MM.1S (cell line): Measurements from ENCODE around the gene SHISAL2A.

Experiments used
- DNase-seq: peaks from one replicate; pipeline ENCODE4 v3.0.0-alpha.2; 2015
- H2AFZ ChIP-seq: fragments of 300-600 bp; sonication (generic); 2 replicates; pipeline ENCODE4 v1.6.0; 2016; ENCODE audit warnings: antibody characterized with exemption, low read length
- H3F3A ChIP-seq: fragments of 300-600 bp; sonication (generic); 2 replicates; pipeline ENCODE4 v1.6.1; 2016; ENCODE audit warnings: mild to moderate bottlenecking, antibody characterized with exemption, low read length, moderate library complexity, mixed read lengths; ENCODE audit not compliant: insufficient read depth
- H3K27ac ChIP-seq: fragments of 300-600 bp; sonication (generic); 2 replicates; pipeline ENCODE4 v1.5.1; 2016; ENCODE audit warnings: mild to moderate bottlenecking, low read length
- H3K27me3 ChIP-seq: fragments of 300-600 bp; sonication (generic); replicated peaks from 2 replicates; pipeline ENCODE4 v1.6.0; 2016; ENCODE audit warnings: low read length; ENCODE audit not compliant: insufficient read depth
- H3K36me3 ChIP-seq: fragments of 300-600 bp; sonication (generic); replicated peaks from 2 replicates; pipeline ENCODE4 v1.6.1; 2016; ENCODE audit warnings: mild to moderate bottlenecking, low read length, mixed read lengths; ENCODE audit not compliant: insufficient read depth
- H3K4me1 ChIP-seq: fragments of 300-600 bp; sonication (generic); 2 replicates; pipeline ENCODE4 v1.6.1; 2016; ENCODE audit warnings: low read length, mixed read lengths
- H3K4me2 ChIP-seq: fragments of 300-600 bp; sonication (generic); 2 replicates; pipeline ENCODE4 v1.6.0; 2016; ENCODE audit warnings: low read depth, low read length
- H3K4me3 ChIP-seq: fragments of 300-600 bp; sonication (generic); 2 replicates; pipeline ENCODE4 v1.5.1; 2016; ENCODE audit warnings: low read length, mixed read lengths
- H3K79me2 ChIP-seq: fragments of 300-600 bp; sonication (generic); 2 replicates; pipeline ENCODE4 v1.6.1; 2016; ENCODE audit warnings: mixed run types, low read length, mixed read lengths
- H3K9ac ChIP-seq: fragments of 300-600 bp; sonication (generic); 2 replicates; pipeline ENCODE4 v1.6.1; 2016; ENCODE audit warnings: low read length, mixed read lengths
- H3K9me2 ChIP-seq: fragments of 300-600 bp; sonication (generic); replicated peaks from 2 replicates; pipeline ENCODE4 v1.6.1; 2016; ENCODE audit warnings: mild to moderate bottlenecking, low read length, mixed read lengths; ENCODE audit not compliant: insufficient read depth
- H3K9me3 ChIP-seq: fragments of 300-600 bp; sonication (generic); replicated peaks from 2 replicates; pipeline ENCODE4 v1.6.1; 2016; ENCODE audit warnings: mild to moderate bottlenecking, low read length, mixed read lengths; ENCODE audit not compliant: insufficient read depth
- H4K20me1 ChIP-seq: fragments of 300-600 bp; sonication (generic); 2 replicates; pipeline ENCODE4 v1.6.1; 2016; ENCODE audit warnings: mild to moderate bottlenecking, low read length, moderate library complexity, mixed read lengths; ENCODE audit not compliant: insufficient read depth
- EZH2 ChIP-seq: fragments of 300-600 bp; sonication (generic); optimal IDR thresholded peaks from 2 replicates; pipeline ENCODE3; 2017; ENCODE audit warnings: low read depth, mild to moderate bottlenecking, antibody characterized with exemption, low read length, mixed read lengths
- EZH2phosphoT487 ChIP-seq: fragments of 300-600 bp; sonication (generic); IDR thresholded peaks from 2 replicates; pipeline ENCODE4 v1.6.1; 2018; ENCODE audit warnings: antibody characterized with exemption, low read length
- TF ChIP-seq, protein P1 (sequence below): fragments of 300-600 bp; sonication (generic); IDR thresholded peaks from 2 replicates; pipeline ENCODE4 v1.5.1; 2016; ENCODE audit warnings: antibody characterized with exemption, low read length, mixed read lengths

SHISAL2A gene

DNA sequence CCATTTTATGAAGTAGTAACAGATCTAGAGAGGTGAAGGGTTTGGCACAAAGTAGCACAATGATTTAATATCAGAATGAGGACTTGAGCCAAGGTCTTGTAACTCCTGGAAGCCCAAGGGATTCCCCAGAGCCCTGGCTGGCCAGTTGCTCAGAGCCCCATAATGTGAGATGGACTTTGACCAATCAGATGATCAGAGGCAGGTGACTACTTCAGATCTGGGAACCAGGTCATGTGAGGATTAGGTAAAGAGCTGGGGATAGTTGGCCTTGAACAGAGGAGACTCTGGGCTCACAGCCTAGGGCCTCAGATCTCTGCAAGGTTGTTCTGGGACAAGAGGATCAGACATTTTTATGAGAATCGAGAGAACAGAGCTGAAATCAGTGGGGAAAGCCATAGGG, 18.9 kb downstream of the SHISAL2A start:
- Histone ChIP-seq H4K20me1 (no peaks in the 10 kb centered on the region), H3K4me2 (no peak overlapping the region), H3K36me3 (no peaks in the 10 kb centered on the region), H3F3A (no peaks in the 10 kb centered on the region), H3K9me3 (no peaks in the 10 kb centered on the region), H3K27me3 (no peaks in the 10 kb centered on the region), H3K4me1 (no peaks in the 10 kb centered on the region), H3K27ac (no peak overlapping the region), H3K9me2 (no peaks in the 10 kb centered on the region), H3K9ac (no peak overlapping the region), H3K4me3 (no peak overlapping the region), H2AFZ (no peak overlapping the region), H3K79me2 (no peaks in the 10 kb centered on the region)
- no peak for TF ChIP-seq EZH2
- no peak for TF ChIP-seq EZH2phosphoT487
- TF ChIP-seq, protein P1, sequence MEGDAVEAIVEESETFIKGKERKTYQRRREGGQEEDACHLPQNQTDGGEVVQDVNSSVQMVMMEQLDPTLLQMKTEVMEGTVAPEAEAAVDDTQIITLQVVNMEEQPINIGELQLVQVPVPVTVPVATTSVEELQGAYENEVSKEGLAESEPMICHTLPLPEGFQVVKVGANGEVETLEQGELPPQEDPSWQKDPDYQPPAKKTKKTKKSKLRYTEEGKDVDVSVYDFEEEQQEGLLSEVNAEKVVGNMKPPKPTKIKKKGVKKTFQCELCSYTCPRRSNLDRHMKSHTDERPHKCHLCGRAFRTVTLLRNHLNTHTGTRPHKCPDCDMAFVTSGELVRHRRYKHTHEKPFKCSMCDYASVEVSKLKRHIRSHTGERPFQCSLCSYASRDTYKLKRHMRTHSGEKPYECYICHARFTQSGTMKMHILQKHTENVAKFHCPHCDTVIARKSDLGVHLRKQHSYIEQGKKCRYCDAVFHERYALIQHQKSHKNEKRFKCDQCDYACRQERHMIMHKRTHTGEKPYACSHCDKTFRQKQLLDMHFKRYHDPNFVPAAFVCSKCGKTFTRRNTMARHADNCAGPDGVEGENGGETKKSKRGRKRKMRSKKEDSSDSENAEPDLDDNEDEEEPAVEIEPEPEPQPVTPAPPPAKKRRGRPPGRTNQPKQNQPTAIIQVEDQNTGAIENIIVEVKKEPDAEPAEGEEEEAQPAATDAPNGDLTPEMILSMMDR = no peak
- DNase-seq = no peak

- H3K36me3 ChIP-seq = no peaks in the 10 kb centered on the region
Observed at GRCh38 chr1:52653207-52653849, 20.4 kb downstream of the SHISAL2A start.

DNA sequence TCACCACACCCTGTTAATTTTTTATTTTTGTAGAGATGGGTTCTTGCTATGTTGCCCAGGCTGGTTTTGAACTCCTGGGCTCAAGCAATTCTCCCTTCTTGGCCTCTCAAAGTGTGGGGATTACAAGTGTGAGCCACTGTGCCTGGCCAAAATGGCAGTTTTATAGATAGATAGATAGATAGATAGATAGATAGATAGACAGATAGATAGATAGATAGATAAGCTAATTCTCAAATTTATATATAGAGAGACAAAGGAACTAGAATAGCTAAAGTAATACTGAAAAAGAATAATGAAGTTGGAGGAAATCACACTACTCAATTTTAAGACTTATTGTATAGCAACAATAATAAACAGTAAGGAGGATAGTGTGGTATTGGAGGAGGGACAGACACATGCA, 21.1 kb downstream of the SHISAL2A start:
- Histone ChIP-seq H3K4me3 (no peak overlapping the region), H2AFZ (no peak overlapping the region), H3K27ac (no peak overlapping the region), H3K9me2 (no peaks in the 10 kb centered on the region), H3K79me2 (no peaks in the 10 kb centered on the region), H3F3A (no peaks in the 10 kb centered on the region), H3K27me3 (no peaks in the 10 kb centered on the region), H4K20me1 (no peaks in the 10 kb centered on the region), H3K36me3 (no peaks in the 10 kb centered on the region), H3K4me1 (no peaks in the 10 kb centered on the region), H3K4me2 (no peak overlapping the region), H3K9ac (no peak overlapping the region), H3K9me3 (no peaks in the 10 kb centered on the region)
- no peak for DNase-seq
- TF ChIP-seq EZH2 (no peak), EZH2phosphoT487 (no peak)
- TF ChIP-seq, protein P1 = no peak

More at GRCh38 chr1:52653207-52653849, 20.4 kb downstream of the SHISAL2A start:
- Histone ChIP-seq H3K9ac (no peak overlapping the region), H3K9me3 (no peaks in the 10 kb centered on the region), H3K4me1 (no peaks in the 10 kb centered on the region), H3K27ac (no peak overlapping the region), H3K4me3 (no peak overlapping the region), H3F3A (no peaks in the 10 kb centered on the region), H3K79me2 (no peaks in the 10 kb centered on the region), H4K20me1 (no peaks in the 10 kb centered on the region), H3K27me3 (no peaks in the 10 kb centered on the region), H3K9me2 (no peaks in the 10 kb centered on the region), H2AFZ (no peak overlapping the region), H3K4me2 (no peak overlapping the region)
- DNase-seq = no peak
- TF ChIP-seq, protein P1 = no peak
- no peak for TF ChIP-seq EZH2
- no peak for TF ChIP-seq EZH2phosphoT487
